HG03469 (cell line): ENCODE results near the gene IFNGR2.
"Not testable (repeated sequence)": the region's sequence is repeated elsewhere in the genome, so short reads cannot be mapped to it uniquely, and the experiment has no call there.

ENCODE experiments used
- ATAC-seq: cut with Tn5 transposase; IDR thresholded peaks from one replicate; pipeline ENCODE4 v1.9.1; 2021; ENCODE audit warnings: mild to moderate bottlenecking, moderate library complexity, moderate number of reproducible peaks; ENCODE audit not compliant: unreplicated experiment

IFNGR2 gene

DNA sequence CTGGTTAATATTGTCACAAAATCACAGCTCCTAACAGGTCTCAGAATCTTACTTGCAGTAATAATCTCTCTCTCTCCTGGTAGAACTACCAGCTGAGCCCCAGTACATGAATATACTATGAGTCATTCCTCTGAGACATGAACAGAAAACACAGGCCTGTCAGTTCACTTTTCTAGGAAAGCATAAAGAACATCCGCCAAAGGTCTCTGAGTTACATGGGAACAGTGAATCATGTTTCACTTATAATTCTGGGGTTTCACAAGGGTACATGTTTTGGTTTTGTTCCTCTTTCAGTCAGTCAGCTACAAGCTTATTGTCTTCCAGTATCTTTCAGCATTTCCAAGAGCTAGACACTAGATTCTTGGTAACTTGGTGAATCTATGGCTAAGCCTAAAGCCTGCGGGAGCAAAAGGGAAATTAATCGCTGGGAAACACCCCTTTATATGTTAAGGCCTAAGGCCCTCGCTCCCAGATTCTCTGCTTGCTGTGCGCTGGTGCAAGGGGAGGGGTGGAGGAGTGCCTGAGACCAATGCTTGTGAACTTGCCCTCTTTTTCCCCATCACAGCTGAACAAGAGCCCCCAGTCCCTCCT lies 31.7 kb downstream of the IFNGR2 start:
- ATAC-seq: peak; percentile 78

- ATAC-seq: no peak
Observed at GRCh38 chr21:33437140-33437539, 33.9 kb downstream of the IFNGR2 start.

DNA sequence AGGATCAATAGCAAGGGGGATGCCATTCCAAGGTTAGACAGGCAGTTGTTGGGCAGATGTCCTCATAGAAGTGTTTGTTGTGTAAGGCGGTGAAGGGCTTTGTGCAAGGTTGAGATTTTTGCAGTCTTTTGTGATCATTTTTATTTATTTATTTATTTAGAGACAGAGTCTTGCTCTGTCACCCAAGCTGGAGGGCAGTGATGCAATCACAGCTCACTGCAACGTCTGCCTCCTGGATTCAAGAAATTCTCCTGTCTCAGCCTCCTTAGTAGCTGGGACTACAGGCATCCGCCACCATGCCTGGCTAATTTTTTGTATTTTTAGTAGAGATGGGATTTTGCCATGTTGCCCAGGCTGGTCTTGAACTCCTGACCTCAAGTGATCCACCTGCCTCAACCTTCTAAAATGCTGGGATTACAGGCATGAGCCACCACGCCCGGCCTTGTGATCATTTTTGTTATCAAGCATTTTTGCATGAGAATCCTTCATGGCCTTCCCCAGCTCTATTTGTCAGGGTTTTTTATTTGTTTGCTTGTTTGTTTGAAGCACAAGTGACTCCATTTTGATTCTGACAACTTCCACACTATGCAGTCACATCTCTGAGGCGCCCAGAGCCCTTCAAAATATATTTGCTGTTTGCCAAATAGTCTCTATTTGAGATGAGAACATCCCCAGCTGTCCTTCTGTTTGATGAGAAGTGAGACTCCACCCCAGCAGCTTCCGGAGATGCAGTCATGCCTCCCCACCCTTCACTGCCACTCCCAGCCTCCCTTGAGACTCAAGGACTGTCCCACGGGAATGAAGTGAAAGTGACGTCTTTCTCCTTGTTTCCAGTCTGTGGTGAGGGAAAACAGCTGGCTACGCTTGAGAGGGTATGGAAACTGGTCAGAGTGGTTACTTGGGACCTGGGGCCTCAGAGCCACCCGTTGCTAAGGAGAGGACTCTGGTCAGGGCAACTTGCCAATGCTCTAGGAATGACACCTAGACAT lies 38.6 kb downstream of the IFNGR2 start:
- ATAC-seq: no peak

DNA sequence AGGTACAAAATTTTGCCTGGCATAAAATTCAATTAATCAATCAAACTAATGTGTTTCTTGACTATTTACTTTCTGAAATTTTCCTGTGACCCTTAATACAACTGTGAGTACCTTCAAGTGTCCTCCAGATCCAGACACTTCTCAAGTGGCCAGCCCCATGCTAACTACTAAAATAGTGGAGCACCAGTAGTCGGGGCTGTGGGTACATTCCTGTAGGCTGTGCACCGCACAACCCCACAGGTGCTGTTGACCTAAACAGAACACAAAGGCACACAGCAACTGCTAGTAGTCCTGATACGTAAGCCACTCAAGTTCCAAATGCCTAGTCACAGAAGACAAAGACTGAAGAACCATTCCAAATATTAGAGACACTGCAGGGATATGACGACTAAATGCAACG lies 40.0 kb downstream of the IFNGR2 start:
- no peak for ATAC-seq

- ATAC-seq: no peak
Observed at GRCh38 chr21:33444499-33444898, 41.3 kb downstream of the IFNGR2 start.

- ATAC-seq: not testable (repeated sequence)
Observed at GRCh38 chr21:33446620-33447019, 43.4 kb downstream of the IFNGR2 start.

GRCh38 chr21:33449616-33450015 lies 46.4 kb downstream of the IFNGR2 start:
- ATAC-seq: no peak

DNA sequence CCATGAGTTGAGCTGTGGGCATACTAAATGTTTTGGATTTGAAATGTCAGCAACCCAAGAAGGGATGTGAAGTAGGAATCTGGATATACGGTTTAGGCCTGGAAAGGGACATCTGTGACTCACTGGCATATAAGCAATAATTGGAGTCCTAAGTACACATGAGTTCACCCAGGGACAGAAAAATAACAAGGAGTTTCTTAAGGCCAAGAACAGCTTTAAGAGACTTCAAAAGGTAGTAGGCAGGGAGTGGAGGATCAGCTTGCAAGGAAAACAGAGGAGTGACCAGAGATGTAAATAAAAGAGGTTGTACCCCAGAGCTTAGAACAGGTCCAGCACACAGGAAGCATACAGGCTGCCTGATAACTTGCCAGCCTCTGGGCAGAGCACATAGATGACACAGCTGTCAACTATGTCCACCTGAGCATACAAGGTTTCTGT lies 48.4 kb downstream of the IFNGR2 start:
- no peak for ATAC-seq

DNA sequence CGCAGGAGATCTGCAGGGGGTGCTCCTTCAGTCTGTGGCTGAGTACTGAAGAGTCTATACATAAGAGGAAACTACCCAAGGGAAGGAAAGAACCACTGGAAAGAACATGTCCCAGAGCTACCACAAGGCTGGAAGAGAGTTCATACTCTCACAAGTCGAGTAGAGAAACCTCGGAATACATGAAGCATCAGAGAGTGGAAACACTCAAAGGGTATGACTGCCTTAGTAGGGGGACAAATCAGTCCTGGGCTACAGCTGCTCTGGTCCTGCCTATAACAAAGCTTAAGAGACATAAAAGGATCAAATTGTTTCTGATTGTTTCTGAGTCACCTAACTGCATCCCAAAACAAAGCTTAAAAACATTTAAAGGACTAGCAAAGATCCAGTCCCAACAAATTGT lies 49.1 kb downstream of the IFNGR2 start:
- no peak for ATAC-seq

- no peak for ATAC-seq
Observed at GRCh38 chr21:33455686-33456446, 52.7 kb downstream of the IFNGR2 start.

DNA sequence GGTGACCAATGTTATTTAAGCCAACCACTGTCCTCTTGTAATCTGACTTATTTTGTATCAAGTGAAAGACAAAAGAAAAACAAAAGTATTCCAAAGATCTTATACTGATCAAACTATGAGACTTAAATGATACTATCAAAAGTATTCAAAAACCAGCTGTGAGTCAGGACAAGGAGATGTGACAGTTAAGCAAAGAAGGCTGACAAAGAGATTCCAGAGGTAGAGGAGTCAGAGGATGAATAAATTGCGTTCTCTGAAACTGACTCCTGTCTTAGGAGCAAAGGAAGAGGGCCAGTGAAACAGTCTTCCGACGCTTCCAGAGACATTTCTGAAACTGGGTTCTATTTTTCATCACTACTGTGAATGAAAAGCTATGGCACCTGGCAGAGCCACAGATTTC lies 55.6 kb downstream of the IFNGR2 start:
- ATAC-seq: no peak

DNA sequence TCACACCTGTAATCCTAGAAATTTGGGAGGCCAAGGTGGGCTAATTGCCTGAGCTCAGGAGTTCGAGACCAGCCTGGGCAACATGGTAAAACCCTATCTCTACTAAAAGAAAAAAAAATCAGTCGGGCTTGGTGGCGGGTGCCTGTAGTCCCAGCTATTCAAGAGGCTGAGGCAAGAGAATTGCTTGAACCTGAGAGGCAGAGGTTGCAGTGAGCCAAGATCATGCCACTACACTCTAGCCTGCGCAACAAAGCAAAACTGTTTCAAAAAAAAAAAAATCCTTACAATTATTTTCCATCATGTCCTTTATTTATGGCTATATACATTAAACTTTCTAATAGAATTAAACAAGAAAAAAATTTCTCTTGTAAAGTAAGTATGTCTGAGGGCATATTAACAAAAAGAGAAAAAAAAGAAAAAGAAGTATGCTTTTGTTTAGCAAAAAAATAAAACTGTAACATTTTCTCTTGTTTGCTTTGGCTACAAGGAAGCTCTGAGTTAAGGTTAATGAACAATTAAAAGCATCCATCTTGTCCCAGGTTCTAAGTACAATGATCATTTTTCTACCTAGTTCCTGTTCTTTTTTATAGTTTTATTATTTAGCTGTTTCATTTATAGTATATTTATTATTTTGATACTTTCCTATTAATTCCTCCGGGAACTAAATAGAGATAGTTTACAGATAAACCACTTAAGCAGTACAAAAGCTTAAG lies 58.5 kb downstream of the IFNGR2 start:
- ATAC-seq: no peak

- not testable (repeated sequence) for ATAC-seq
Observed at GRCh38 chr21:33469183-33469582, 66.0 kb downstream of the IFNGR2 start.

DNA sequence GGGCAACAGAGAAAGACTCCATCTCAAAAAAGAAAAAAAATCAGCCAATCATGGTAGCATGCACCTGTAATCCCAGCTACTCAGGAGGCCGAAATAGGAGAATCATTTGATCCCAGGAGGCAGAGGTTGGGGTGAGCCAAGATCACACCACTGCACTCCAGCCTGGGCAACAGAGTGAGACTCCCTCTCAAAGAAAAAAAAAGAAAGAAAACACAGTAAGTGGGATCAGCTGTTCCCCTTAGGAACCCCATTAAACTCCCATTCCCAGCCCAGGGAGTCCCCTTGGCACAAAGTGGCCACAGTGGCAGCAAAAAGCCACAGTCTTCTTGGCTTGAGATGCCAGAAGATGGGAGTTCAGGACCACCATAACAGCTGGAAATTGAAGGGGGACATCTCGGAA lies 67.5 kb downstream of the IFNGR2 start:
- ATAC-seq: no peak

DNA sequence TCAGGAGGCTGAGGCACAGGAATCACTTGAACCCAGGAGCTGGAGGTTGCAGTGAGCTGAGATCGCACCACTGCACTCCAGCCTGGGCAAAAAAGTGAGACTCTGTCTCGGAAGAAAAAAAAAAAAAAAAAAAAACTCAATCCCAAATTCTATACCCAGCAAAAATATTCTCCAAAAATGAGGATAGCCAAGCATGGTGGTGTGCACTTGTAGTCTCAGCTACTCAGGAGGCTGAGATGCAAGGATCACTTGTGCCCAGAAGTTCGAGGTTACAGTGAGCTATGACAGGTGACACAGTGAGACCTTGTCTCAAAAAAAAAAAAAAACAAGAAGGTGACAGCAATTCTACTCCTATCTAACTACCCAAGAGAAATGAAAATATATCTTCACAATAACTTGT lies 70.1 kb downstream of the IFNGR2 start:
- no peak for ATAC-seq

GRCh38 chr21:33477066-33477465 lies 73.9 kb downstream of the IFNGR2 start:
- no peak for ATAC-seq

DNA sequence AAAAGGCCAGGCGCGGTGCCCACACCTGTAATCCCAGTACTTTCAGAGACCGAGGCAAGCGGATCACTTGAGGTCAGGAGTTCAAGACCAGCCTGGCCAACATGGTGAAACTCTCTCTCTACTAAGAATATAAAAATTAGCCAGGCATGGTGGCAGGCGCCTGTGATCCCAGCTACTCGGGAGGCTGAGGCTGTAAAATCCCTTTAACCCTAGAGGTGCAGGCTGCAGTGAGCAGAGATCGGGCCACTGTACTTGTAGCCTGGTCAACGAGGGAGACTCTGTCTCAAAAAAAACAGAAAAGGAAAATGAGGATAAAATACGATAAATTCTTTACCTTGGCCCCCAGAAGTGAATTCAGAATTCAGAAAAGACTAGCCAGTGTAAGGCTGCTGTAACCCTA lies 75.0 kb downstream of the IFNGR2 start:
- no peak for ATAC-seq

- no peak for ATAC-seq
Observed at GRCh38 chr21:33478935-33479678, 75.9 kb downstream of the IFNGR2 start.

DNA sequence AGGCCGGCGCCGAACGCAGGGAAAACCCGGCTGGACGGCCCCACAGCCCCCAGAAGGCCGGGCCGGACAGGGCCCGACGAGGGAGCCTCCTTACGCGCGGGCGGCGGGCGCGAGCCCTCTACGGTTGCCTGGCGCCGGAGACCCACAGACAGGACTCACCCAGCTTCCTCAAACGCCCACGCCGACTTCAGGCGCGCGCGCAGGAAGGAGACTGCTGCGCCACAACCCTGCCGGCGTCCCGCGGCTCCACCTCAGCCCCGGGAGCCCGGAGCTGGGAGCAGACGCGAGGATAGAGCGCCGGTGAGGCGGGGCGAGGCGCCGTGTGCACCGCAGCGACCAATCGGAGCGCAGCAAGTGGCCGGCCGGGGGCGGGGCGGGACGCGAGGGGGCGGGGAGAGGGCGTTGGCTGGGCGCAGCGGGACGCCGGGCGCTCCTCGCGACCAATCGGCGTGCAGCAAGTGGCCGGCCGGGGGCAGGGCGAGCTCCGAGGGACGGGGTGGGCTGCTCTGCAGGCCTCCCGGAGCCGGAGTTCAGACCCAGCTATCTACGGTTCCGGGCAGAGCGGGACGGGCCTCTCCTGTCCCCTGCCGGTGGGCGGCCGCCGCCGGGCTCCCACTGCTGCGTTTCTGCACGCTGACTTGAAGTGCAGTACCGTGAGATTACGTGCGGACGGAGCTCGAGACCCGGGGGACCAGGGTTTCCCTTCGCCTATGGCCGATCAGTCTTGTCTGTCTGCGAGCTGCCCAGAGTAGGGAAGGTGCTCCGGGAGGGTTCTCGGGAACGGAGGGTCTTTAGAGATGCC lies 76.7 kb downstream of the IFNGR2 start, which contains the start of gene TMEM50B:
Gene TMEM50B, minus strand, starts transcription at position 296 of the 802 bp plus-strand sequence. CDS start 11,089 bp downstream, outside the sequence.
- ATAC-seq: peak; percentile 85
